Coronary artery (tissue), 2 donors: ENCODE results near the gene KCNC3.

Source experiments
- DNase-seq: peaks from one replicate; pipeline ENCODE4 v3.0.0-alpha.2; 2017; ENCODE audit warnings: low spot score
- H3K27ac ChIP-seq, 2 donors: fragments of 200-600 bp; sonication (generic); one replicate each; pipeline ENCODE4 v1.5.1; 2016 to 2019
- H3K4me3 ChIP-seq: fragments of 200-600 bp; sonication (generic); 2 replicates; pipeline ENCODE4 v1.5.1; 2016; ENCODE audit warnings: mild to moderate bottlenecking, moderate library complexity
- TF ChIP-seq, protein P1 (sequence below): fragments of 200-600 bp; sonication (generic); IDR thresholded peaks from one replicate; pipeline ENCODE4 v1.5.1; 2019; ENCODE audit warnings: antibody characterized with exemption

KCNC3 gene

DNA sequence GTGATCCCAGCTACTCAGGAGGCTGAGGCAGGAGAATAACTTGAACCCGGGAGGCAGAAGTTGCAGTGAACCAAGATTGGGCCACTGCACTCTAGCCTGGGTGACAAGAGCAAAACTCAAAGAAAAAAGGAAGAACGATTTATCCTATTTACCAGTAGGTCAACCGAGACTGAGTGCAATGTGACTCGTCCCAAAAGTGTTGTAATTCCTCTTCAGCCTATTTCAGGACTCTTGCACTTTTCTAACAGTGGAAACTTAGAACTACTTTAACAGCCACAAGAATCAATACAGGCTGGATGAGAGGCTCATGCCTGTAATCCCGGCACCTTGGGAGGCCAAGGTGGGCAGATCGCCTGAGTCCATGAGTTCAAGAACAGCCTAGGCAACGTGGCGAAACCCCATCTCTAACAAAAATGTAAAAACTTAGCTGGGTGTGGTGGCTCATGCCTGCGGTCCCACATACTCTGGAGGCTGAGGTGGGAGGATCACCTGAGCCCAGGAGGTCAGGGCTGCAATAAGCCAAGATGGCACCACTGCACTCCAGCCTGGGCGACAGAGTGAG lies 42.8 kb upstream of the KCNC3 start:
- Histone ChIP-seq H3K4me3 (no peak overlapping the region), H3K27ac (no peak overlapping the region)
- no peak for DNase-seq
- TF ChIP-seq, protein P1, sequence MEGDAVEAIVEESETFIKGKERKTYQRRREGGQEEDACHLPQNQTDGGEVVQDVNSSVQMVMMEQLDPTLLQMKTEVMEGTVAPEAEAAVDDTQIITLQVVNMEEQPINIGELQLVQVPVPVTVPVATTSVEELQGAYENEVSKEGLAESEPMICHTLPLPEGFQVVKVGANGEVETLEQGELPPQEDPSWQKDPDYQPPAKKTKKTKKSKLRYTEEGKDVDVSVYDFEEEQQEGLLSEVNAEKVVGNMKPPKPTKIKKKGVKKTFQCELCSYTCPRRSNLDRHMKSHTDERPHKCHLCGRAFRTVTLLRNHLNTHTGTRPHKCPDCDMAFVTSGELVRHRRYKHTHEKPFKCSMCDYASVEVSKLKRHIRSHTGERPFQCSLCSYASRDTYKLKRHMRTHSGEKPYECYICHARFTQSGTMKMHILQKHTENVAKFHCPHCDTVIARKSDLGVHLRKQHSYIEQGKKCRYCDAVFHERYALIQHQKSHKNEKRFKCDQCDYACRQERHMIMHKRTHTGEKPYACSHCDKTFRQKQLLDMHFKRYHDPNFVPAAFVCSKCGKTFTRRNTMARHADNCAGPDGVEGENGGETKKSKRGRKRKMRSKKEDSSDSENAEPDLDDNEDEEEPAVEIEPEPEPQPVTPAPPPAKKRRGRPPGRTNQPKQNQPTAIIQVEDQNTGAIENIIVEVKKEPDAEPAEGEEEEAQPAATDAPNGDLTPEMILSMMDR, result no peak

DNA sequence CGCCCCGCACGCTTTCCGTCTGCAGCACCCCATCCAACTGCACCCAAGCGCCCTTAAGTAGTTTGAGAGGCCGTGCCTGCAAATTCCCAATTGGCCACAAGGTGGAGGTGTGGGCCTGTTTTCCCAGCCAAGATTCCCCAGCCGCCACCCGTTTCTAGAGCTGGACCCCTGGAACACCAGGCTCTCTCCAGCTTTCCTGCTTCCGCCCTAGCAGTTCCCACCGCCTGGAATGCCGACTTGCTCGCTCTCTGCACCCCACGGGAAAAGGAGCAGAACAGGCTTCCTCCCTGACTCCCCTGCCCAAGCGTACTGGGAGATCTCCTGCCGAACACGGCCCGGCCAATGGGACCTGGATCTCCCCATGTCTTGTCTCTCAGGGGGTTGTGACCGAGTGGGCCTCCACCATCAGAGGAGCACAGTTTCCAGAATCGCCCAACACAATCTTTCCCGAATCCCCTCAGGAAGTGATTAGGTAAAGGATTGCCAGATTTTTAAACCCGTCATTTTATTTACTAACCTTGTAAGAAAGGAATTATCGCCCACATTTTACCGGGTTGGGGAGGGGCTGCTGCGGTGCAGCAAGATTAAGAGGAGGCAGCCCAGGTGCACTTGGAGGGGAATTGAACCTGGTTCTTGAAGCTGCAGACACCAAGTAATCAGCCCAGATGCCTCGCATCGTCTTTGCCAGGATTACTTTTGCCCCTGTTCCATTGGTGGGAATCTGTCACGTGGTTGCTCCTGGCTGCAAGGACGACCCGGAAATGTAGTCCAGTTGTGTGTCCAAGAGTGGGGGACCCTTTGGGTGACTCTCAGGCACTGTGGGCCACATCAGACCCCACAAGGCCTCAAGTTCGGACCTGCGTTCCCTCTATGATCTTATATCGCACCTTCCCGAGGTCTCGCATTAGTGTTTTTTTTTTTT lies 39.7 kb upstream of the KCNC3 start:
- TF ChIP-seq, protein P1, result peak; percentile 81
- Histone ChIP-seq H3K27ac (peak overlapping the region in 1 of 2 donors; percentile 73), H3K4me3 (peak overlapping the region; percentile 73)
- DNase-seq, result no peak

DNA sequence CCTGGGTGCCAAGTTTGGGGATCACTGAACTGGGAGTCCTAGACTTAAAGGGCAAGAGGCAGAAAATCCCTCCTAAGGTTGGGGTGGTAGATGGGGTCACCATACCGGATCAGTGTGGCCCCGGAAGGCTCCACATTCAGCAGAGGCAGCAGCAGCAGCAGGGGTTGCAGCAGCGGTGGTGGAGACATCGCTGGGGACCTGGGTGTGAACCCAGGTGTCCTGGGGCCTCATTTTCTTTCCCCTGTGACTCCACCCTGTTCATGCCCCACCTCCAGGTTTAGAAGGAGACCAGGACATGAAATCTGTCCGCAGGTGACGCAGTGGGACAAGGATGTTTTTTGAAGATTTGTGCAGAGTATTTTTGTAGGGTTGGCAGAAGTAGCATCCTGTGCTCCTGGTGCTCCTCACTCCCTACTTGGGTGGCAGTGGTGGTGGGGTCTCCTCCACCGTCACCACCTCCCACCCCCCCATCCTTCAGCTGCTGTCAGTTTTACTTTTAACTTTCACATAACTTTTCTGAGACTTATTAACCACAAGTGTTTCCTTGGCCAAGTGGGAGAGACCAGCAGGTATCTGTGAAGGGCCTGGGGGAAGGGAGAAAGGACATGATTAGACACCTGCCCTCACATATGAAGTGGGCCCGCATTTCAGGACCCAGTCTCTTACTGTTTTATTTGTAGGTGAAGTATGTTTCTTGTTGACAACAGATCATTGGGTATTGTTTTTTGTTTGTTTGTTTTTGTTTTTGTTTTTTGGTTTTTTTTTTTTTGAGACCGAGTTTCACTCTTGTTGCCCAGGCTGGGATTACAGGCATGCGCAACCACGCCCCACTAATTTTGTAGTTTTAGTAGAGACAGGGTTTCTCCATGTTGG lies 36.5 kb upstream of the KCNC3 start, which contains the start of gene NAPSA:
Gene NAPSA, minus strand, starts transcription at position 206 of the 873 bp plus-strand sequence. Its CDS starts 18 bp downstream, at position 188.
- DNase-seq, result no peak
- no peak within 1 kb of the TSS for H3K27ac ChIP-seq
- TF ChIP-seq, protein P1, result no peak
- H3K4me3 ChIP-seq, result no peak within 1 kb of the TSS

DNA sequence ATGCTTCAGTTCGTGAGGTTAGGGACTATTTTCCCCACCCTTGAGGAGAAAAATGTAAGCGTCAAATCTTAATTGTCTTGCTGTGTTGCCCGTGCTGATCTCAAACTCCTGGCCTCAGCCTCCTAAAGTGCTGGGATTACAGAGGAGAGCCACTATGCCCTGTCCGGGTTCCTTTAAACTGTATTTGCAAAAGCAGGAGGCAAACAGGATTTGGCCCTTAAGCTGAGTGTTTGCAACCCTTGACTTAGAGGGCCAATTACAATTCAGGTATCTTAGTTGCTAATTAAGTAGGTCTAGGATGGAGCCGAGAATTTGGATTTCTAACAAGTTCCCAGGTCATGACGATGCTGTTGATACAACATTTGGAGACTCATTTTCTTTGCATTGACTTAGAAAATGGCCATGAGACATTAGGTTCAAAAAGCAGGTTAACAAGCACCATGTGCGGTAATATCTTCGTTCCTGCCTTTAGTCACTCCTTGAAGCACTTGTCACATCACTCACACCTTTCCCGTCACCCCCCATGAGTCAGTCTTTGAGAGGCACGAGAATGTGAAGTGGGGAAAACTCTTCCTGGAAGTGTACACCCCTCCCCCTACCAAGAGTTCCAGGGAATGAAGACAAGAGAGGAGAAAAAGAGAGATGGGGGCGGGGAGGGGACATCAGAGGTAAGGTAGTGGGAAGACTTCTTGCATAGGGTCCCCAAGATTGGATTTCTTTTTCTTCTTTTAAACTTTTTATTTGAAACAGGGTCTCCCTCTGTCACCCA lies 33.7 kb upstream of the KCNC3 start:
- H3K27ac ChIP-seq, result no peak overlapping the region
- TF ChIP-seq, protein P1, result no peak
- H3K4me3 ChIP-seq, result no peak overlapping the region
- no peak for DNase-seq

DNA sequence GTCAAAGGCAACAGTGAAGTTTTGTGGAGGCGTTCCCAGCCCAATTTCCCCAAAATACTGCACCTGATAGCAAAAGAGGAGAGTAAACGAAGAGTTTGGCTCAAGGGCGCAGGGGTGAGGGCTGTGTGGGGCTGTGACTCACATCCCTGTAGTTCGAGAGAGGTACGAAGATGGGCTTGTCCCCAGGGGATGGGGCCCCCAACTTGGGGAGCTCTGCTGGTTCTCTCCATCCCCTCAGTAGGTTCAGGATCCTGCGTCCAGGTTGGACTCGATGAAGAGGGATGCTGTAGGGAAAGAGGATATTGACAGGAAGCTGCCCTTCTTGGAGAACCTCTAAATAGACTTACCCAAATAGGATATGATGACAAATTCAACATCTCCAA lies 32.8 kb upstream of the KCNC3 start:
- H3K27ac ChIP-seq, result no peak overlapping the region

More for the DNA sequence above, 32.8 kb upstream of the KCNC3 start:
- TF ChIP-seq, protein P1, result no peak
- no peak overlapping the region for H3K4me3 ChIP-seq
- no peak for DNase-seq
